ENCODE results near the gene NDUFA8. TPM values are rescaled to one million over a fixed set of nuclear protein-coding genes. Genes with fewer than 3 reads are reported as not detected.

NDUFA8 gene
- total and polyA plus RNA-seq, 10 of the 15 experiments (the other 5 are each of a cell fraction or from before 2014, with no cell fraction given): 44.9 to 159 (median 90.8) TPM

DNA sequence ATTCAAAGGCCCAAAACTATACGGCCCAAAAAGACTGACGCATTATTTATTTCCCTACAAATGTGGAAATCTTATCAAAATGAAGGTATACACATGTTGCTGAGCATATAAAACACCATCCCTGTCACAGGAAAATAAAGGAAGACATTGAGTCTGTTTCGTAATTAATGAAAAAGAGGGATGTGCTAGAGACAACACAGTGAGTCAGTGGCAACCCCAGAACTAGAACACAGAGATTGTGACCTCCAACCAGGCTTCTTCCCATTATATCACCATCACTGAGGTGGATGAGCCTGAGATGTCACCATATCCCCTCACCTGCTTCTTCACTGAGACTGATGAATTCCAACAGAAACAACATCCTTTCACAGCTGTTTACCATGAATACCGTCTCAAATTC, 3.8 kb downstream of the NDUFA8 start:
- Histone ChIP-seq H3K4me3 (no peak overlapping the region), H3K9ac (ENCODE audit: control insufficient read depth, insufficient read depth, low read length) (no peak overlapping the region), H4K20me1 (ENCODE audit: control insufficient read depth, insufficient read depth) (no peaks in the 10 kb centered on the region), H3K79me2 (ENCODE audit: control insufficient read depth, insufficient read depth, low read length) (peaks cover 25% of the 10 kb centered on the region), H3K9me3 (replicated peaks; ENCODE audit: control insufficient read depth, insufficient read depth, low read length) (no peaks in the 10 kb centered on the region), H2AFZ (ENCODE audit: control insufficient read depth, low read depth, low read length) (no peak overlapping the region), H3K27ac (ENCODE audit: control insufficient read depth, insufficient read depth) (no peak overlapping the region), H3K27me3 (replicated peaks in 1 of 2; ENCODE audit: control insufficient read depth in 2 of 2, insufficient read depth in 2 of 2, low read length in 1 of 2) (no peaks in the 10 kb centered on the region), H3K4me1 (ENCODE audit: control insufficient read depth, insufficient read depth, low read length) (no peaks in the 10 kb centered on the region), H3K4me2 (ENCODE audit: control insufficient read depth, insufficient read depth) (no peak overlapping the region; the same call in 1 of the 2 replicates), H3K36me3 (ENCODE audit: control insufficient read depth in 2 of 2, insufficient read depth in 2 of 2, low read length in 1 of 2) (no peaks in the 10 kb centered on the region; a peak in 1 of 4 replicates)
- TF ChIP-seq ZNF217 (IDR thresholded peaks at IDR 0.05): no peak
- no peak for TF ChIP-seq JUND (IDR thresholded peaks at IDR 0.05; ENCODE audit: low read depth, low read length)
- TF ChIP-seq NFYA (IDR thresholded peaks at IDR 0.05; ENCODE audit: borderline replicate concordance, low read depth, low read length): no peak
- no peak for TF ChIP-seq SMAD1 (IDR thresholded peaks at IDR 0.05; ENCODE audit: low read depth, partially characterized antibody)
- TF ChIP-seq EP300 (IDR thresholded peaks at IDR 0.05; ENCODE audit: borderline replicate concordance in 1 of 2, control insufficient read depth in 1 of 2, low read depth in 2 of 2, low read length in 2 of 2): no peak
- no peak for TF ChIP-seq TCF12 (IDR thresholded peaks at IDR 0.05; ENCODE audit: low read depth, low read length)
- no peak for TF ChIP-seq CBFB (IDR thresholded peaks at IDR 0.05; ENCODE audit: low read depth)
- no peak for TF ChIP-seq FOXM1 (IDR thresholded peaks at IDR 0.05; ENCODE audit: low read depth, low read length)
- TF ChIP-seq EZH2 (IDR thresholded peaks at IDR 0.05; ENCODE audit: borderline replicate concordance, control insufficient read depth, low read depth, low read length): no peak
- TF ChIP-seq HCFC1 (IDR thresholded peaks at IDR 0.05; ENCODE audit: low read length): no peak
- no peak for TF ChIP-seq NFIC (IDR thresholded peaks at IDR 0.05; ENCODE audit: low read depth, low read length)
- no peak for TF ChIP-seq LARP7 (IDR thresholded peaks at IDR 0.05)
- no peak for TF ChIP-seq NR2F1 (conservative IDR thresholded peaks at IDR 0.05)
- no peak for TF ChIP-seq HDGF (IDR thresholded peaks at IDR 0.05)
- TF ChIP-seq, protein P1, sequence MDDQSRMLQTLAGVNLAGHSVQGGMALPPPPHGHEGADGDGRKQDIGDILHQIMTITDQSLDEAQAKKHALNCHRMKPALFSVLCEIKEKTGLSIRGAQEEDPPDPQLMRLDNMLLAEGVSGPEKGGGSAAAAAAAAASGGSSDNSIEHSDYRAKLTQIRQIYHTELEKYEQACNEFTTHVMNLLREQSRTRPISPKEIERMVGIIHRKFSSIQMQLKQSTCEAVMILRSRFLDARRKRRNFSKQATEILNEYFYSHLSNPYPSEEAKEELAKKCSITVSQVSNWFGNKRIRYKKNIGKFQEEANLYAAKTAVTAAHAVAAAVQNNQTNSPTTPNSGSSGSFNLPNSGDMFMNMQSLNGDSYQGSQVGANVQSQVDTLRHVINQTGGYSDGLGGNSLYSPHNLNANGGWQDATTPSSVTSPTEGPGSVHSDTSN (IDR thresholded peaks at IDR 0.05; ENCODE audit: insufficient replicate concordance, low read depth, low read length): no peak
- no peak for TF ChIP-seq NFYB (IDR thresholded peaks at IDR 0.05; ENCODE audit: insufficient read depth, low read depth, low read length)
- TF ChIP-seq, protein P2, sequence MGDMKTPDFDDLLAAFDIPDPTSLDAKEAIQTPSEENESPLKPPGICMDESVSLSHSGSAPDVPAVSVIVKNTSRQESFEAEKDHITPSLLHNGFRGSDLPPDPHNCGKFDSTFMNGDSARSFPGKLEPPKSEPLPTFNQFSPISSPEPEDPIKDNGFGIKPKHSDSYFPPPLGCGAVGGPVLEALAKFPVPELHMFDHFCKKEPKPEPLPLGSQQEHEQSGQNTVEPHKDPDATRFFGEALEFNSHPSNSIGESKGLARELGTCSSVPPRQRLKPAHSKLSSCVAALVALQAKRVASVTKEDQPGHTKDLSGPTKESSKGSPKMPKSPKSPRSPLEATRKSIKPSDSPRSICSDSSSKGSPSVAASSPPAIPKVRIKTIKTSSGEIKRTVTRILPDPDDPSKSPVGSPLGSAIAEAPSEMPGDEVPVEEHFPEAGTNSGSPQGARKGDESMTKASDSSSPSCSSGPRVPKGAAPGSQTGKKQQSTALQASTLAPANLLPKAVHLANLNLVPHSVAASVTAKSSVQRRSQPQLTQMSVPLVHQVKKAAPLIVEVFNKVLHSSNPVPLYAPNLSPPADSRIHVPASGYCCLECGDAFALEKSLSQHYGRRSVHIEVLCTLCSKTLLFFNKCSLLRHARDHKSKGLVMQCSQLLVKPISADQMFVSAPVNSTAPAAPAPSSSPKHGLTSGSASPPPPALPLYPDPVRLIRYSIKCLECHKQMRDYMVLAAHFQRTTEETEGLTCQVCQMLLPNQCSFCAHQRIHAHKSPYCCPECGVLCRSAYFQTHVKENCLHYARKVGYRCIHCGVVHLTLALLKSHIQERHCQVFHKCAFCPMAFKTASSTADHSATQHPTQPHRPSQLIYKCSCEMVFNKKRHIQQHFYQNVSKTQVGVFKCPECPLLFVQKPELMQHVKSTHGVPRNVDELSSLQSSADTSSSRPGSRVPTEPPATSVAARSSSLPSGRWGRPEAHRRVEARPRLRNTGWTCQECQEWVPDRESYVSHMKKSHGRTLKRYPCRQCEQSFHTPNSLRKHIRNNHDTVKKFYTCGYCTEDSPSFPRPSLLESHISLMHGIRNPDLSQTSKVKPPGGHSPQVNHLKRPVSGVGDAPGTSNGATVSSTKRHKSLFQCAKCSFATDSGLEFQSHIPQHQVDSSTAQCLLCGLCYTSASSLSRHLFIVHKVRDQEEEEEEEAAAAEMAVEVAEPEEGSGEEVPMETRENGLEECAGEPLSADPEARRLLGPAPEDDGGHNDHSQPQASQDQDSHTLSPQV (IDR thresholded peaks at IDR 0.05): no peak
- RAD21 ChIA-PET (ENCODE audit: unreplicated experiment): no interaction called here
- BruUV-seq (replicated peaks): no TSS peak
- FAIRE-seq: no peak
- DNase-seq (ENCODE audit: low read depth, low spot score): no peak
- POLR2A ChIA-PET: interaction anchor here (0.6 kb wide), 1 partner anchor 9 kb away, joined by 3 read pairs; no protein-coding TSS in a partner anchor
- WGBS (ENCODE audit: insufficient coverage, insufficient replicate concordance, low lambda C conversion rate, missing lambda C conversion rate): 89% methylated on average over 4 of the region's 4 CpGs
- ATAC-seq: no peak
- CTCF ChIA-PET: interaction anchor here (0.9 to 7.2 kb wide), 8 partner anchors 11 to 196 kb away, joined by 3 to 43 read pairs (median 4); no protein-coding TSS in a partner anchor
- SMC1A ChIA-PET (ENCODE audit: uncharacterized antibody, unreplicated experiment): interaction anchor here (0.7 to 1.2 kb wide), 2 partner anchors 11 to 14 kb away, joined by 4 read pairs; no protein-coding TSS in a partner anchor
- in situ Hi-C loops (cut with MboI) (no loop called here), intact Hi-C loops (cut with micrococcal nuclease; ENCODE audit: unreplicated experiment) (no loop called here)

Measured in GM12878 (cell line).